PFSK-1 (cell line): ENCODE results near the gene RNF212B.

Experiments used
- FOXP2 ChIP-seq: optimal IDR thresholded peaks from 2 replicates; pipeline ENCODE3; 2011; ENCODE audit warnings: borderline replicate concordance, control low read depth, inconsistent platforms; ENCODE audit not compliant: insufficient read depth; ENCODE audit errors: extremely low read length, extremely low read depth
- POLR2AphosphoS5 ChIP-seq: IDR thresholded peaks from 2 replicates; pipeline ENCODE4 v1.6.1; 2012; ENCODE audit warnings: low read depth, mild to moderate bottlenecking, control low read depth, low read length, moderate library complexity
- SIN3A ChIP-seq: IDR thresholded peaks from 2 replicates; pipeline ENCODE4 v1.6.1; 2012; ENCODE audit warnings: mild to moderate bottlenecking, low read length, moderate library complexity, borderline replicate concordance; ENCODE audit not compliant: insufficient read depth
- TAF1 ChIP-seq: IDR thresholded peaks from 2 replicates; pipeline ENCODE4 v1.6.1; 2012; ENCODE audit warnings: low read length, control low read depth, borderline replicate concordance; ENCODE audit not compliant: insufficient read depth
- TF ChIP-seq, protein P1 (sequence below), 2 experiments: IDR thresholded peaks; 2 replicates each; pipeline versions ENCODE4 v1.6.1 to v1.8.0; 2011 to 2012; ENCODE audit warnings: low read depth in 2 of 2, low read length in 2 of 2, control low read depth in 1 of 2, inconsistent platforms in 1 of 2, mild to moderate bottlenecking in 1 of 2, moderate library complexity in 1 of 2; ENCODE audit not compliant: insufficient read depth in 1 of 2

DNA sequence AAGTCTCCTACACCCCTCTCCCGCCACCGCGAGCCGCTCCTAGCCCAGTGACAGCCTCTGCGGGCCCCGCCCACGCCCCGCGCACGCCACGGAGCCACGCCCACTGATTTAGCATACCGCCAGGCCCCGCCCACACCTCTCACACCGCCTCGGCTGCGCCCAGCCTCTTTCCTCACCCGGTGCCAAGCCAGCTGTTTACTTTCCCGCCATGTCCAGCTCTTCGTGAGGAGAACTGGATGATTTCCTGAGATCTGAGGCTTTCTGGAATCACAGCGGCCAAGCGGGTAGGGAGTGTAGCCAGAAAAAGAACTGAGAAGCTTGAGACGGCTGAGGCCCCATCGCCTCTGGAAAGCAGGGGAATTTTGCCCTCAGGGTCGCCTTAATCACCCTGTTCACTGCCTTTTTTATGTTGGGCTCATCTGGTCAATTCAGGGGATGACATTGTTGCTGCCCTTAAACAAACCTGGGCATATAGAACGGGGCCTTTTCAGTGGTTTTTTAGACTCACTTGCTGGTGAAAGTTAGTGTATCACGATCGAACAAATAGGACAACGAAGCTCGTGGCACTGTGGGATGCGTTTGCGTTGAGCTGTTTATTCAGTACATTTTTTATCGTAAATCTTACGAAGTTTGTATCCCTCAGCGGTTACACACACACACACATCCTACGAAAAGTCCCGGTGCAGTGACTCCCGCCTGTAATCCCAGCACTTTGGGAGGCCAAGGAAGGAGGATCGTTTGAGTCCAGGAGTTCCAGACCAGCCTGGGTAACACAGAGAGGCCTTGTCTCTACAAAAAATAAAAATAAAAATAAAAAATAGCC, at the start of gene RNF212B:
- TF ChIP-seq POLR2AphosphoS5 (no peak), TAF1 (no peak), SIN3A (no peak), FOXP2 (no peak)
- TF ChIP-seq, protein P1, sequence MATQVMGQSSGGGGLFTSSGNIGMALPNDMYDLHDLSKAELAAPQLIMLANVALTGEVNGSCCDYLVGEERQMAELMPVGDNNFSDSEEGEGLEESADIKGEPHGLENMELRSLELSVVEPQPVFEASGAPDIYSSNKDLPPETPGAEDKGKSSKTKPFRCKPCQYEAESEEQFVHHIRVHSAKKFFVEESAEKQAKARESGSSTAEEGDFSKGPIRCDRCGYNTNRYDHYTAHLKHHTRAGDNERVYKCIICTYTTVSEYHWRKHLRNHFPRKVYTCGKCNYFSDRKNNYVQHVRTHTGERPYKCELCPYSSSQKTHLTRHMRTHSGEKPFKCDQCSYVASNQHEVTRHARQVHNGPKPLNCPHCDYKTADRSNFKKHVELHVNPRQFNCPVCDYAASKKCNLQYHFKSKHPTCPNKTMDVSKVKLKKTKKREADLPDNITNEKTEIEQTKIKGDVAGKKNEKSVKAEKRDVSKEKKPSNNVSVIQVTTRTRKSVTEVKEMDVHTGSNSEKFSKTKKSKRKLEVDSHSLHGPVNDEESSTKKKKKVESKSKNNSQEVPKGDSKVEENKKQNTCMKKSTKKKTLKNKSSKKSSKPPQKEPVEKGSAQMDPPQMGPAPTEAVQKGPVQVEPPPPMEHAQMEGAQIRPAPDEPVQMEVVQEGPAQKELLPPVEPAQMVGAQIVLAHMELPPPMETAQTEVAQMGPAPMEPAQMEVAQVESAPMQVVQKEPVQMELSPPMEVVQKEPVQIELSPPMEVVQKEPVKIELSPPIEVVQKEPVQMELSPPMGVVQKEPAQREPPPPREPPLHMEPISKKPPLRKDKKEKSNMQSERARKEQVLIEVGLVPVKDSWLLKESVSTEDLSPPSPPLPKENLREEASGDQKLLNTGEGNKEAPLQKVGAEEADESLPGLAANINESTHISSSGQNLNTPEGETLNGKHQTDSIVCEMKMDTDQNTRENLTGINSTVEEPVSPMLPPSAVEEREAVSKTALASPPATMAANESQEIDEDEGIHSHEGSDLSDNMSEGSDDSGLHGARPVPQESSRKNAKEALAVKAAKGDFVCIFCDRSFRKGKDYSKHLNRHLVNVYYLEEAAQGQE (IDR thresholded peaks at IDR 0.05; ENCODE audit: insufficient read depth in 1 of 2, low read depth in 2 of 2, low read length in 2 of 2) = no peak
